ENCODE results near the gene TBC1D16.
A peak's percentile ranks its signal among the peaks of the same experiment; 100 is the strongest.

The TBC1D16 gene

DNA sequence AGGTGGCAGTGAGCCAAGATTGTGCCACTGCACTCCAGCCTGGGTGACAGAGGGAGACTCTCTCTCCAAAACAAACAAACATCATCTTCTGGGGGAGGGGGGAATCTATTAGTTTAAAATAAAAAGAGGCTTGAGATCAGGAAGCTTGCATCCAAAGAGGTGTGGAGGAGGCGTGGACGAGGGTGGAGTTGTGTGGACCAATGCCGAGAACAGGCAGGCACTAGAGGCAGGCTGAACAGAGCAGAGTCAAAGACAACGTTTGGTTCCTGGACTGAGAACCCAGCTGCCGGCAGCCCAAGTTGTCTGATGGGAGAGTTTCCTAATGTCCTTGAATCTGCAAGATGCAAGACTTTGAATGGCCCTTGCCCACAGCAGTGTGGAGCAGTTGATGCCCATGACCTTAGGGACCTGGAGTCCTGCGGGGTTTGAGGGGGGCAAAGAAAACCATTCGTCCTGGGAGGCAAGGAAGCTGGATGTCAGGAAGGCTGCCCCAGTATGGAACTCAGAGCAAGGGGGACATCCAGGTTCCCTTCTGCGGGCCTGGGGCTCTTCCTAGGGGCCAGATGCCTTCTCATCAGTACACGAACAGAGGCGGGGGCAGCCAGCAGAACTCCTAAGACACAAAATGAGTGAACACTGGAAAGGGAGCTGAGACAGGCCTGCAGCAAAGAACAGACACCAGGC lies 9.2 kb downstream of the TBC1D16 start:
- no peak for DNase-seq (ENCODE audit: extremely low read depth in 1 of 2, low read depth in 1 of 2)

GRCh38 chr17:80025796-80026195 lies 9.9 kb downstream of the TBC1D16 start:
- no peak for DNase-seq (ENCODE audit: extremely low read depth in 1 of 2, low read depth in 1 of 2)

DNA sequence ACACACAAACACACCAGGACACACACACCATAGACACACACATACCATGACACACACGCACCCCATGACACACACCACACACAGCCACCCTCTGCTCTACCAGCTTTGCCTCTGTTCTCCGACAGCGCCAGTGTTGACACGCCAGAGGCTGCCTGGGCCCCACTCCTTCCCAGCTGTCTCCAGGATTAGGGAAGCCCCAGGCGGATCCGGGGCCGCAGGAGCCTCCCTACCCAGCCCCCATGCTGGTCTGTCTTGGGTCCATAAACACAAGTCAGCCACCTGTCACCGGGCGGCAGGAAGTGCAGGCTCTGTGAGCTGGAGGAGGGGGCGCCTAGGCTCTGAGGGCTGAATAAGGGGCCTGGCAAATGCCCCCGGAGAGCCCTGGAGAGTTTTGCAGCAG lies 10.5 kb downstream of the TBC1D16 start:
- DNase-seq (ENCODE audit: extremely low read depth in 1 of 2, low read depth in 1 of 2): no peak

GRCh38 chr17:80024206-80024972 lies 11.3 kb downstream of the TBC1D16 start:
- DNase-seq (ENCODE audit: extremely low read depth in 1 of 2, low read depth in 1 of 2): no peak

- no peak for DNase-seq (ENCODE audit: extremely low read depth in 1 of 2, low read depth in 1 of 2)
Measured at GRCh38 chr17:80023481-80024205, 12.0 kb downstream of the TBC1D16 start.

- DNase-seq (ENCODE audit: extremely low read depth in 1 of 2, low read depth in 1 of 2): no peak
Measured at GRCh38 chr17:80021600-80021999, 14.1 kb downstream of the TBC1D16 start.

- DNase-seq (ENCODE audit: extremely low read depth in 1 of 2, low read depth in 1 of 2): no peak
Measured at GRCh38 chr17:80018917-80019651, 16.6 kb downstream of the TBC1D16 start.

DNA sequence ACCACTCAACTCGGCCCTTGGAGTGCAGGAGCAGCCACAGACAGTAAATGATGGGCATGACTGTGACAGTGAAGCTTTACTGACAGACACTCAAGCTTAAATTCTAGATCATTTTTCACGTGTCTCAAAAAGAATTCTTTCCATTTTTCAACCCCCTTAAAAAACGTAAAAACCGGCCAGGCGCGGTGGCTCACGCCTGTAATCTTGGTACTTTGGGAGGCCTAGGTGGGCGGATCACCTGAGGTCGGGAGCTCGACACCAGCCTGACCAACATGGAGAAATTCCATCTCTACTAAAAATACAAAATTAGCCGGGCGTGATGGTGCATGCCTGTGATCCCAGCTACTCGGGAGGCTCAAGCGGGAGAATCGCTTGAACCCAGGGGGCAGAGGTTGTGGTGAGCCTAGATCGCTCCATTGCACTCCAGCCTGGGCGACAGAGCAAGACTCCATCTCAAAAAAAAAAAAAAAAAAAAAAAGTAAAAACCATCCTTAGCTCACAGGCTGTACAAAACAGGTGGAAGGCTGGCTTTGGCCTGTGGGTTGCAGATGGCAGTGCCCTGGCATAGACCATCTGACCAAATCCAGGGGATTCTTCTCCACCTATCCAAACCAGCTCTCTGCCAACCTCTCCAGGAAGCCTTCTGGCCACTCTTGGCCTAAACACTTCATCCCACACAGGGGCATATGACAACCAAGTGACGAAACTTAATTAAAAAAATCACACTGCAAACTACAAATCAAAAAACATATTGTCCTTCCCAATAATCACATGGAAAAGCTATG lies 18.3 kb downstream of the TBC1D16 start:
- DNase-seq (ENCODE audit: extremely low read depth in 1 of 2, low read depth in 1 of 2): no peak

DNA sequence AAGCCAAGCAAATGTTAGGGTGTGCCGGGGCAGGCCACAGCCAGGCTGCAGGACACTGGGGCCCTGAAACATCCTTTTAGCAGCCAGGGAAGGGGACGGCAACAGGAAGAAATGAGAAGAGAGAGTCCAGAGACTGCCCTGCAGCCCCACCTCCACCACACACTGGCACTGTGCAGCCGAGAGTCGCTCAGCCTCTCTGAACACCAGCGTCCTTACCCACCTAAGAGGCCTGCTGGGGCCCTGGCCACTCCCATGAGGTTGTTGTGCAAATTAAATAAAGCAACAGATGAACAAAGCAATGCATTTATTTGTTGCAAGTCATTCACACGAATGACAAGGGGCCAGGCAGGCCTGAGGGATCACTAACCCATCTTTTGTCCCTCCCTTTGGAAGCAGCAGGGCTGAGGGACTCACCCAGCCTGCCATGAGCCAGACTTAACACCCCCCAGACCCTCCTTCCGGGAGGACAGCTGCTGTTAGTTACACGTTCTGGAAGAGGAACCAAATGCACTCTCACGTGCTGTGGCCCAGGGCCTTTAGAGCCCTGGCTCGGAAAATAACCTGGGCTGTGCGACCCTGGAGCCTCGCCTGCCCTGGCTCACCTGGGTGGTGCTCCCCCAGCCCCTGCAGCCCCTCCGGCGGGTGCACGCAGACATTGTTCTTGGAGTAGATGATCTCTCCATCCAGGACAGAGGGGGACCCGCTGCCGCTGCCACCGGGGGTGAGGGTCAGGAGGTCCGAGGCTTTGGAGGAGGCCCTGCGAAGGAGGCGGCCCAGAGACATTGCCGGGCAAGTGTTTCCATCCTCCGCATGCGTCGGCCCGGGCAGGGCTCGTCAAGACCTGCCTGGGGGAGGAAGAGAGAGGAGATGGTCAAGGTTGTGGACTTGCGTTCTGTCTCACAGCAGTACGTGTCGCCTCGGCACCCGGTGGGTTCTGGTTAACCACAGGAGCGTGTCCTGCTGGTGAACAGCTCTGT lies 22.6 kb downstream of the TBC1D16 start:
- no peak for DNase-seq (ENCODE audit: extremely low read depth in 1 of 2, low read depth in 1 of 2)

GRCh38 chr17:80011989-80012555 lies 23.6 kb downstream of the TBC1D16 start:
- DNase-seq (ENCODE audit: extremely low read depth in 1 of 2, low read depth in 1 of 2): no peak

DNA sequence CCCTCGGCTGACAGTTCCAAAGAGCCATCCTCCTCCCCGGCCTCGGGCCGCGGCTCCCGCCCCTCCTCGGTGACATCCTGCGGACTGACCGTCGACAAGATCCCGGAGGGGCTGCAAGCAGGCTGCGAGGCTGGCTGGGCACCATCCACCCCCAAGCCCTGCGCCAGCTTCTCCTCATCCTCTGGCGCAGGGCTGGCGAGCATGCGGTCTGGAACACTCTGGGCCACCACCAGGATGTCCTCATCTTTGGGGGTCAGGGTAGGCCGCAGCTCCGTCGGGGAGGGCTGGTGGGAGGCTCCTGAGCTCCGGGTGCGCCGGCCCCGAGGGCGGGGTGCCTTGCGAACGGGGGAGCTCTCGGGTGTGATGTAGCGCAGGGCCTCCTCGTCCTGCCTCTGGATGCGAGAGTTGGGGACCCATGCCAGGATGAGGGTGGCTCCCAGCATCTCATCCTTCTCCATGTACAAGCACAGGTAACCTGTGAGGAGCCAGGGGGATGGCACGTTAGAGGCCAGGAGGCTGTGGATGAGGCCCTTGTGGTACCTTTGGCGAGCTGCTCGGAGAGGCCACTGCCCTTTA lies 25.3 kb downstream of the TBC1D16 start:
- no peak for DNase-seq (ENCODE audit: extremely low read depth in 1 of 2, low read depth in 1 of 2)

DNA sequence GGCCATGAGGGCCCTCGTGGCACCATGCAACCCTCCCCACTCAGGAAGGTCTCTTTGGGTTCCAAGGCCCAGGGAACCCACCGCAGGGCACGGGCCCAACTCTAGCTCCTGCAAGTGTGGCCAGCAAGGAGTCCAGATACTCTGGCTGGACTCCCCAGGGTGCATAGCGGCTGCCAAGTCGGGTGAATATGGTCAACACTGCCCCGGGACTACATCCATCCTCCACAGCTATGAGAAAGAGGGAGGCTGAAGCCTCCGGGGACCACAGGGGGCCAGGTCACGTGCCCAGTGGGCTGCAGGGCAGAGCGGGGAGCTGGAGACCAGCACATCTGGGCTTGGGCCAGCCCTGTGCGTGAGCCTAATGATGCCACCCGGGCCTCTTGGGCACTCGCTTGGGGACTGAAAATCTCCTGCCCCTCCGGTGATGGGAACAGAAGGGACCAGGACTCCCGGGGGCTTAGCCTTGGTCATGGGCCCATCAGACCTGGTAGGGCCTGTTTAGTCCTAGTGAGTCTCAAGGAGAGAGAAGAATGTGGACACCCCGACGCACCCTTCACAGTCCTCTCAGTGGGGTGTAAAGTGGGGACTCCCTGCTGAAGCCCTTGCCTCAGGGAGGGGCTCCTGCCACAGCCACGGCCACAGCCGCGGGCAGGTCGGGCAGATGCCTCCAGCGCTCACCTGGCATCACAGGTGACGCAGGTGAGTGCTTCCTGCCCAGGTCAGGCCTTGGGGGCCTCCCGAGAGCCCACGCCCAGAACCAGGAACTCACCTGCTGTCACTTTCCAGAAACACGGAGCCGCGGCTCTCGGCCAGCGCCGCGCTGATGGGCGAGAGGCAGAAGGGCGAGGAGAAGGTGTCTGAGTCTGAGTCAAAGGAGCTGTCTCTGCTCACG lies 26.0 kb downstream of the TBC1D16 start:
- DNase-seq (ENCODE audit: extremely low read depth in 1 of 2, low read depth in 1 of 2): no peak

DNA sequence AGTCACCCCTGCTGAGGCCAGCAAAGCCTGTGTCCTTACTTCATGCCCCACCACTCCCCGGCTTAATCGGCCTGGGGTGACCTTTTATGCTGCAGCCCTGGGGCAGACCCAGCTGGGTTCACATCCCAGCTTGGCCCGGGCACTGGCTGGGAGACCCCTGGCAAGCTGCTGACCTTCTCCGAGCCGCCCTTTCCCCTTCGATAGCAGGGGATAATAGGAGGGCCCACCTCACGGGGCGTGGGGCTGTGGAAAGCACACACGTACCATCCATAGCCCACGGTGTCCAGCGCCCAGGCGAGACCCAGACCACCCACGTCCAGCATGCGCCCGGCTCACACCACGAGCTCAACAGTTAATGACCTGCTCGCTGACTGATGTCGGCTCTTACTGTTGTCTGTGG lies 26.8 kb downstream of the TBC1D16 start:
- DNase-seq (ENCODE audit: extremely low read depth in 1 of 2, low read depth in 1 of 2): no peak

DNA sequence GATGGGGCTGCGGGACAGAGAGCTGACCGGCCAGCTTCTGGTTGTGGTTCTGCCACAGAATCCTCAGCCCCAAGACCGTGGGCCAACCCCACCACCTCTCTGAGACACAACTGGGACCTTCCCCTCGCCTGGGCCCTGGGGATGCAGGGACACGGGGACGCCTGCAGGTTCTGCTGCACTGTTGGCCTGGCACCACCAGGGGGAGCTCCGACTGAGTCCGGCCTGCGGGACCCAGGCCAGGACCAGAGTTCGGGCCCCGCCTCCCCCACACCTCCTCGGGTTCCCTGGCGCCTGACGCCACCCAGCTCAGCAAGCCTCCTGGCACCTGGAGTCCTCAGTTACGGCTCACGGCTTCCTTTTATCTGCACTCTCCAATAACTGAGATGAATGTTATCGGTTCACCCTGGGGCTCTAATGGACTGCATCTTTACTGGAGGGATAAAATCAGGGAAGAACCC lies 27.3 kb downstream of the TBC1D16 start:
- peak; percentile 56 to 75 for DNase-seq (ENCODE audit: extremely low read depth in 1 of 2, low read depth in 1 of 2)

GRCh38 chr17:80007939-80008338 lies 27.7 kb downstream of the TBC1D16 start:
- no peak for DNase-seq (ENCODE audit: extremely low read depth in 1 of 2, low read depth in 1 of 2)

GRCh38 chr17:80006811-80007752 lies 28.6 kb downstream of the TBC1D16 start:
- DNase-seq (ENCODE audit: extremely low read depth in 1 of 2, low read depth in 1 of 2): no peak

Measured in stimulated activated CD8-positive, alpha-beta memory T cell treated with anti-CD3 and anti-CD28 coated beads, Interleukin-7, amount 100 ng/mL, for 48 hours (primary cell).